GM21390 (cell line): ENCODE measurements around the gene OR10AG1.

ENCODE experiments used
- ATAC-seq: cut with Tn5 transposase; IDR thresholded peaks from one replicate; pipeline ENCODE4 v1.9.1; 2021; ENCODE audit not compliant: unreplicated experiment

OR10AG1 gene, protein sequence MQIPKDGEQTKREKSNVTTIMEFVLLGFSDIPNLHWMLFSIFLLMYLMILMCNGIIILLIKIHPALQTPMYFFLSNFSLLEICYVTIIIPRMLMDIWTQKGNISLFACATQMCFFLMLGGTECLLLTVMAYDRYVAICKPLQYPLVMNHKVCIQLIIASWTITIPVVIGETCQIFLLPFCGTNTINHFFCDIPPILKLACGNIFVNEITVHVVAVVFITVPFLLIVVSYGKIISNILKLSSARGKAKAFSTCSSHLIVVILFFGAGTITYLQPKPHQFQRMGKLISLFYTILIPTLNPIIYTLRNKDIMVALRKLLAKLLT

DNA sequence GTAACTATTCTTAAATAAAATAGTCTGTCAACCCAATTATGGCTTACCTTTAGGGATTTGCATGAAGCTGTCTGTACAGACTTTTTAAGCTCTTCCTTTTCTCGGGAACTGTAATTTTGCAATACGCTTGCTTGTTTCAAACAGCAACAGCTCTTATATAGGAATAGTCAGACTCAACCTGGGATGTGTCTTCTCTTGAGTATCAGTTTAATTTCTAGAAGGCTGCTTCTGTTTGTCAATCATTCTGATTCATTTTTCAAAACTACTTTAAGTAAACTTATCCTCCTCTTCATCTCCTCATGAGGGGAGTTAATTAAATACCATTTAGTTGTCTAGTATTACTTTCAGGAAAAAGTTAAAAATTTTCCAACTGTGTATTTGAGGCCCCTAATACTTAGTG lies at the start of gene OR10AG1:
Gene OR10AG1, minus strand, starts transcription at position 101 of the 400 bp plus-strand sequence. Its CDS starts 38 bp downstream, at position 63.
- ATAC-seq: no peak

GRCh38 chr11:56013805-56014204 lies 44.1 kb upstream of the OR10AG1 start:
- no peak for ATAC-seq

DNA sequence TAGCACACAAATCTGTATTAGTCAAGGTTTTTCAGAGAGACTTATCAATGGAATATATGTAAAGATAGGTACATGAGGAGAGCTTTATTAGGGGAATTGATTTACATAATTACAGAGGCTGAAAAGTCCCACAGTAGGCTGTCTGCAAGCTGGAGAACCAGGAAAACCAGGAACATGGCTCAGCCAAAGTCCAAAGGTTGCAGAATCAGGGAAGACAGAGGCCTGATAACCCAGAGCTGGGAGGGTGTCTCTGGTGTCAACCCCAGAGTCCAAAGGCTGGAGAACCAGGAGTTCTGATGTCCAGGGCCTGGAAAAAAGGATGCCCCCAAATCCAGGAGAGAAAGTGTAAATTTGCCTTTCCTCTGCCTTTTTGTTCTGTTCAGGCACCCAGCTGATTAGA lies 41.0 kb upstream of the OR10AG1 start:
- no peak for ATAC-seq

GRCh38 chr11:55994525-55994924 lies 24.8 kb upstream of the OR10AG1 start, which contains the start of gene OR5F1:
TSS of gene OR5F1 (minus strand) at chr11:55994625. CDS start at chr11:55994625, 0 bp downstream.
- no peak for ATAC-seq

GRCh38 chr11:55970935-55971334 lies 1.2 kb upstream of the OR10AG1 start:
- ATAC-seq: no peak

DNA sequence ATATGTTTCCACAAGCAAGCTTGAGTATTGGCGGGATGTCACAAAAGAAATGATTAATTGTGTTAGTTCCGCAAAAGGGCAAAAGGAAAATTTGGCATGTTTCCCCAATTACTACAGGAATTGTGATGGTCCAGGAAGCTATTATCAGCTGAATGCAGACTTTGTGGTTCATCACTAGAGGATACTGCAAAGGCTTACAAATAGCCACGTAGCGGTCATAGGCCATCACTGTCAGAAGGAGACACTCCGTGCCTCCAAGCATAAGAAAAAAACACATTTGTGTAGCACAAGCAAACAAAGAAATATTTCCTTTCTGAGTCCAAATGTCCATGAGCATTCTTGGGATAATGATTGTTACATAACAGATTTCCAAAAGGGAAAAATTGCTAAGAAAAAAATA lies 1.8 kb downstream of the OR10AG1 start:
- no peak for ATAC-seq

DNA sequence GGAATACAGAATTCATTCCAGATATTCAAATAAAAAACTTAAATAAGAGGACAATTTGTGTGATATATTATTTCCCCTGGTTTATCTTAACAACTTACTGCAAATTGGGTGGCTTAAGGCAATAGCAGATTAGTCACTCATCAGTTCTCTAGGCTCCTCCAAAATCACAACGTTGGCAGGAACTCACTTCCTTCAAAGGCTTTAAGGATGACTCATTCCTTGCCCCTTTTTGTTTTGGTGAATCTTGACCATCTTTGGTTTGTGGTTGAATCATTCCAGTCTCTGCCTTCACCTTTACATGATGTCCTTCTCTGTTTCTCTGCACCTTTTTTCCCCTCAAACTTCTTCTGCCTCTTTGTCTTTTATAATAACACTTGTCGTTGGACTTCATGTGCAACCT lies 3.4 kb downstream of the OR10AG1 start:
- no peak for ATAC-seq

DNA sequence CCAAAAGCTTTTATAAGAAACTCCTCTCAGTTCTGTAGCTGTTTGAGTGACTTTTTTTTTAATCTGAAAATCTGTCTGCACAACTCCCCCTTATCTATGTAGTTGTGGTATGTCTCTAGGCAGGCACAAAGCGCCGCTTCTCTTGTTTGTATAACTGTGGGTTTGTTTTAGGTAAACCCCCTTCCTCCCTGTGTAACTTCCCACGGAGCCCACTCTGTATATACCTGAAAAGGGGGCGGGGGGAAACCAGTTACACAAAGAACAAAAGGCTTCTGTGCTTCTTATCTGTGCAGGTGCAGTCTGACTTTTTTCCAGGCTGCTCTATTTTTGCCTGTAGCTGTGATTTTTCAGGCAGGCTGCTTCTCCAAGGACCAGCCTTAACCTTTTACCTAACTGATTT lies 13.2 kb downstream of the OR10AG1 start:
- no peak for ATAC-seq

- ATAC-seq: no peak
Observed at GRCh38 chr11:55949330-55949729, 20.4 kb downstream of the OR10AG1 start.

- no peak for ATAC-seq
Observed at GRCh38 chr11:55942785-55943392, 26.9 kb downstream of the OR10AG1 start.

GRCh38 chr11:55936300-55936699 lies 33.4 kb downstream of the OR10AG1 start, which contains the start of gene OR5I1:
TSS of gene OR5I1 (minus strand) at chr11:55936400. CDS start at chr11:55936400, 0 bp downstream.
- ATAC-seq: no peak

- no peak for ATAC-seq
Observed at GRCh38 chr11:55920537-55920936, 49.2 kb downstream of the OR10AG1 start.
